CD14-positive monocyte (primary cell): ENCODE measurements around the gene NEK10. TPM values are rescaled to one million over a fixed set of nuclear protein-coding genes. Genes with fewer than 3 reads are reported as not detected.

Experiments used
- DNase-seq, 3 donors: peaks; one replicate each; pipeline ENCODE4 v3.0.0-alpha.2; 2011 to 2022
- H2AFZ ChIP-seq: 2 replicates; pipeline ENCODE4 v1.6.0; 2012; ENCODE audit warnings: mild to moderate bottlenecking, low read depth, low read length, inconsistent platforms; ENCODE audit not compliant: insufficient read depth, poor library complexity, severe bottlenecking
- H3K27ac ChIP-seq, 2 donors: 1 replicate in 1 of 2; 2 replicates in 1 of 2; pipeline ENCODE4 v1.5.1; 2012 to 2013; ENCODE audit warnings: low read length in 2 of 2, control low read depth in 1 of 2, inconsistent platforms in 1 of 2, low read depth in 1 of 2, mild to moderate bottlenecking in 1 of 2
- H3K27me3 ChIP-seq, 2 donors: one replicate each; pipeline versions ENCODE4 v1.6.0 to v1.6.1; 2011 to 2013; ENCODE audit warnings: low read length in 2 of 2; ENCODE audit not compliant: control insufficient read depth in 2 of 2, insufficient read depth in 2 of 2
- H3K36me3 ChIP-seq, 2 donors: replicated peaks in 1 of 2; 1 replicate in 1 of 2; 2 replicates in 1 of 2; pipeline versions ENCODE4 v1.5.1 to v1.6.1; 2012 to 2013; ENCODE audit warnings: low read length in 2 of 2, control low read depth in 1 of 2, inconsistent platforms in 1 of 2, mild to moderate bottlenecking in 1 of 2; ENCODE audit not compliant: insufficient read depth in 2 of 2, control insufficient read depth in 1 of 2
- H3K4me1 ChIP-seq, 2 donors: 1 replicate in 1 of 2; 2 replicates in 1 of 2; pipeline versions ENCODE4 v1.5.1 to v1.6.1; 2012 to 2013; ENCODE audit warnings: low read length in 2 of 2, control low read depth in 1 of 2, inconsistent platforms in 1 of 2, mild to moderate bottlenecking in 1 of 2, moderate library complexity in 1 of 2; ENCODE audit not compliant: insufficient read depth in 2 of 2, control insufficient read depth in 1 of 2
- H3K4me2 ChIP-seq: replicated peaks from 2 replicates; pipeline ENCODE3; 2012; ENCODE audit warnings: low read length, moderate library complexity, mild to moderate bottlenecking; ENCODE audit not compliant: poor library complexity, severe bottlenecking; ENCODE audit errors: extremely low read depth
- H3K4me3 ChIP-seq, 3 experiments: fragments of 200-600 bp in 1 of 3; sonication (generic) in 1 of 3; replicated peaks in 1 of 3; 1 replicate in 2 of 3; 2 replicates in 1 of 3; pipeline ENCODE4 v1.5.1; 2011 to 2013; ENCODE audit warnings: low read length in 3 of 3, mild to moderate bottlenecking in 3 of 3, control low read depth in 2 of 3, low read depth in 2 of 3, inconsistent platforms in 1 of 3, moderate library complexity in 1 of 3
- H3K79me2 ChIP-seq: 2 replicates; pipeline ENCODE4 v1.6.0; 2012; ENCODE audit warnings: mild to moderate bottlenecking, control low read depth, inconsistent platforms, low read length, moderate library complexity; ENCODE audit not compliant: insufficient read depth
- H3K9ac ChIP-seq: 2 replicates; pipeline ENCODE4 v1.6.0; 2017; ENCODE audit warnings: low read length, mild to moderate bottlenecking; ENCODE audit not compliant: insufficient read depth, poor library complexity, severe bottlenecking
- H3K9me3 ChIP-seq, 2 donors: replicated peaks in 1 of 2; 1 replicate in 1 of 2; 2 replicates in 1 of 2; pipeline versions ENCODE4 v1.5.1 to v1.6.1; 2012 to 2013; ENCODE audit warnings: low read length in 2 of 2, control low read depth in 1 of 2; ENCODE audit not compliant: control insufficient read depth in 1 of 2, insufficient read depth in 1 of 2
- H4K20me1 ChIP-seq: 2 replicates; pipeline ENCODE4 v1.6.0; 2012; ENCODE audit warnings: mild to moderate bottlenecking, low read length, control low read depth, moderate library complexity; ENCODE audit not compliant: insufficient read depth
- H3K27ac Mint-ChIP-seq, 7 donors: one replicate each; pipeline ENCODE4 v1.8.0; 2020; ENCODE audit warnings: mild to moderate bottlenecking in 7 of 7, mixed read lengths in 7 of 7, moderate library complexity in 6 of 7, inconsistent platforms in 2 of 7
- H3K27me3 Mint-ChIP-seq, 3 donors: one replicate each; pipeline ENCODE4 v1.8.0; 2021 to 2022; ENCODE audit warnings: low read depth in 3 of 3, mild to moderate bottlenecking in 3 of 3, mixed read lengths in 3 of 3, moderate library complexity in 3 of 3, inconsistent platforms in 1 of 3
- H3K36me3 Mint-ChIP-seq, 2 donors: one replicate each; pipeline ENCODE4 v1.8.0; 2020; ENCODE audit warnings: mixed read lengths in 2 of 2, inconsistent platforms in 1 of 2, mild to moderate bottlenecking in 1 of 2
- H3K4me1 Mint-ChIP-seq: one replicate; pipeline ENCODE4 v1.8.0; 2020; ENCODE audit warnings: mild to moderate bottlenecking, mixed read lengths
- H3K4me3 Mint-ChIP-seq, 2 donors: one replicate each; pipeline ENCODE4 v1.8.0; 2020; ENCODE audit warnings: mild to moderate bottlenecking in 2 of 2, mixed read lengths in 2 of 2, moderate library complexity in 1 of 2
- H3K9me3 Mint-ChIP-seq, 7 donors: one replicate each; pipeline ENCODE4 v1.8.0; 2020 to 2022; ENCODE audit warnings: mixed read lengths in 7 of 7, mild to moderate bottlenecking in 6 of 7, moderate library complexity in 6 of 7, inconsistent platforms in 2 of 7
- WGBS: methylation state at CpG from one replicate; pipeline ENCODE4 v1.1.5; 2013; ENCODE audit warnings: missing lambda C conversion rate; ENCODE audit not compliant: insufficient coverage; 5-methylcytosine and 5-hydroxymethylcytosine counted together
- intact Hi-C, 2 donors: fragments of 100-400 bp; cut with micrococcal nuclease; formaldehyde crosslinking; loops; one replicate each; pipeline versions ENCODE4 v1.15.0 to v1.15.1; 2023
- polyA plus RNA-seq, 3 donors: library from polyadenylated mRNA; depleted of rRNA in 1 of 3; unstranded in 2 of 3; stranded (reverse) in 1 of 3; fragments of 300-500 nt in 2 of 3; fragments of >200 nt in 1 of 3; fragmentation: Illumina TruSeq in 2 of 3; gene quantifications; 1 replicate in 2 of 3; 2 replicates in 1 of 3; pipeline ENCODE4 v1.2.3, GENCODE V29; 2012 to 2021
- TF ChIP-seq, protein P1 (sequence below): fragments of 200-600 bp; IDR thresholded peaks from one replicate; pipeline ENCODE4 v1.8.0; 2022; ENCODE audit warnings: antibody characterized with exemption, mild to moderate bottlenecking

The NEK10 gene
- polyA plus RNA-seq, 3 donors = not detected

DNA sequence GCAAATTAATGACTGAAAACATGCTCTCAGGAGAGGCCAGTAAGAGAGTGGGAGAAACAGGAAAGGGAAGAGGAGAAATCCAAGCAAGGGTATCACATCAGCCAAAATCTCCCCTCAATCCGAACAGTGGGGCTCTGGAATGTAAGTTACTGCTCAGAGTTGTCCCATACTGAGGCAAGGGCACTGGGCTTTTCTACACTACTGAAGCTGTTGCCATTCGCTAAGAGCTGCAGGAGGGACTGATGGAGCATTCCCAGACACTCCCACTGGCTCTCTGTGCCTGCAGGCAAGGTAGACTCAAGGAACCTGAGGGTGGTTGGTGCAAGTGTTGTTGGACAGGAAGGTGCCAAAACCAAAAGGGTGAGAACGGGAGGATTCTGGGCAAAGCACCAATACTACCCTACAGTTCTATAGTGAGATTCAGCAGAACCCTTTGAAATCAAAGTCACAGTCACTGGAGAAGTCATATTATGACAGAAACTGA, 46.1 kb downstream of the NEK10 start:
- H3K9me3 Mint-ChIP-seq = peaks cover 0 to 2% (median 0%) of the 10 kb centered on the region in 7 donors
- no peak for DNase-seq
- Histone ChIP-seq H3K27me3 (no peaks in the 10 kb centered on the region), H3K36me3 (no peaks in the 10 kb centered on the region), H2AFZ (no peak overlapping the region), H3K79me2 (no peaks in the 10 kb centered on the region), H3K4me1 (no peaks in the 10 kb centered on the region), H3K4me2 (no peak overlapping the region), H3K4me3 (no peak overlapping the region), H3K9ac (no peak overlapping the region), H4K20me1 (no peaks in the 10 kb centered on the region), H3K9me3 (no peaks in the 10 kb centered on the region), H3K27ac (no peak overlapping the region)
- H3K36me3 Mint-ChIP-seq = no peaks in the 10 kb centered on the region
- H3K4me3 Mint-ChIP-seq = no peak overlapping the region
- no peaks in the 10 kb centered on the region for H3K4me1 Mint-ChIP-seq
- TF ChIP-seq, protein P1, sequence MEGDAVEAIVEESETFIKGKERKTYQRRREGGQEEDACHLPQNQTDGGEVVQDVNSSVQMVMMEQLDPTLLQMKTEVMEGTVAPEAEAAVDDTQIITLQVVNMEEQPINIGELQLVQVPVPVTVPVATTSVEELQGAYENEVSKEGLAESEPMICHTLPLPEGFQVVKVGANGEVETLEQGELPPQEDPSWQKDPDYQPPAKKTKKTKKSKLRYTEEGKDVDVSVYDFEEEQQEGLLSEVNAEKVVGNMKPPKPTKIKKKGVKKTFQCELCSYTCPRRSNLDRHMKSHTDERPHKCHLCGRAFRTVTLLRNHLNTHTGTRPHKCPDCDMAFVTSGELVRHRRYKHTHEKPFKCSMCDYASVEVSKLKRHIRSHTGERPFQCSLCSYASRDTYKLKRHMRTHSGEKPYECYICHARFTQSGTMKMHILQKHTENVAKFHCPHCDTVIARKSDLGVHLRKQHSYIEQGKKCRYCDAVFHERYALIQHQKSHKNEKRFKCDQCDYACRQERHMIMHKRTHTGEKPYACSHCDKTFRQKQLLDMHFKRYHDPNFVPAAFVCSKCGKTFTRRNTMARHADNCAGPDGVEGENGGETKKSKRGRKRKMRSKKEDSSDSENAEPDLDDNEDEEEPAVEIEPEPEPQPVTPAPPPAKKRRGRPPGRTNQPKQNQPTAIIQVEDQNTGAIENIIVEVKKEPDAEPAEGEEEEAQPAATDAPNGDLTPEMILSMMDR = no peak
- intact Hi-C loops = no loop called here
- H3K27ac Mint-ChIP-seq = no peak overlapping the region
- H3K27me3 Mint-ChIP-seq = peaks cover 0 to 1% (median 0%) of the 10 kb centered on the region in 3 donors
- WGBS = 100% methylated on average over 1 of the region's 3 CpGs

DNA sequence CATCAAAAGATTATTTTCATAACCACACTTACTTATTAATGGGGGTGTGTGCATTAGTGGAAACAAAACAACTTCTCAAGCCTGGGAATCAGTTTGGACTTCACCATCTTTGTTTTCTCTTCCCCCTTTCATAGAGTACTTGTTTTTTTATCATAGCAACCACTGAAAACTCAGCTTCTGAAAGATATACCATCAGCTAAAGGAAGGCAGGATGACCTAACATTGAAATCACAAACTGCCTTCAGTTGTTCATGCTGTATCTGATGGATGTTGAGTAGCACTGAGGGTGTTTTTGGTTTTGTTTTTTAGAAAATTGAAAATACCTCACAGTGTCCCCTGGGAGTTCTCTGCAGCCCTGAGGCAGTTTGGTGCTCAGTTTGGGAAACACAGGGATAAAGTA, 46.5 kb downstream of the NEK10 start:
- no peak overlapping the region for H3K4me2 ChIP-seq
- peaks cover 0 to 1% (median 0%) of the 10 kb centered on the region in 3 donors for H3K27me3 Mint-ChIP-seq
- H3K9me3 Mint-ChIP-seq = peaks cover 0 to 2% (median 0%) of the 10 kb centered on the region in 7 donors
- no peak overlapping the region for H2AFZ ChIP-seq
- H3K4me3 ChIP-seq = no peak overlapping the region
- no peak overlapping the region for H3K4me3 Mint-ChIP-seq
- intact Hi-C loops = no loop called here
- no peaks in the 10 kb centered on the region for H3K4me1 ChIP-seq
- no peaks in the 10 kb centered on the region for H3K9me3 ChIP-seq
- no peak for DNase-seq
- no peaks in the 10 kb centered on the region for H3K4me1 Mint-ChIP-seq
- no peaks in the 10 kb centered on the region for H3K79me2 ChIP-seq
- H3K9ac ChIP-seq = no peak overlapping the region
- H3K27ac ChIP-seq = no peak overlapping the region
- TF ChIP-seq, protein P1 = no peak
- no peaks in the 10 kb centered on the region for H3K36me3 Mint-ChIP-seq
- H4K20me1 ChIP-seq = no peaks in the 10 kb centered on the region
- no peaks in the 10 kb centered on the region for H3K36me3 ChIP-seq
- no peak overlapping the region for H3K27ac Mint-ChIP-seq
- H3K27me3 ChIP-seq = no peaks in the 10 kb centered on the region
